Measurements from ENCODE around the gene SPCS2.
A peak's percentile ranks its signal among the peaks of the same experiment; 100 is the strongest.

The SPCS2 gene
- total RNA-seq, result 13.7 to 14.1 reads per million in 2 donors

DNA sequence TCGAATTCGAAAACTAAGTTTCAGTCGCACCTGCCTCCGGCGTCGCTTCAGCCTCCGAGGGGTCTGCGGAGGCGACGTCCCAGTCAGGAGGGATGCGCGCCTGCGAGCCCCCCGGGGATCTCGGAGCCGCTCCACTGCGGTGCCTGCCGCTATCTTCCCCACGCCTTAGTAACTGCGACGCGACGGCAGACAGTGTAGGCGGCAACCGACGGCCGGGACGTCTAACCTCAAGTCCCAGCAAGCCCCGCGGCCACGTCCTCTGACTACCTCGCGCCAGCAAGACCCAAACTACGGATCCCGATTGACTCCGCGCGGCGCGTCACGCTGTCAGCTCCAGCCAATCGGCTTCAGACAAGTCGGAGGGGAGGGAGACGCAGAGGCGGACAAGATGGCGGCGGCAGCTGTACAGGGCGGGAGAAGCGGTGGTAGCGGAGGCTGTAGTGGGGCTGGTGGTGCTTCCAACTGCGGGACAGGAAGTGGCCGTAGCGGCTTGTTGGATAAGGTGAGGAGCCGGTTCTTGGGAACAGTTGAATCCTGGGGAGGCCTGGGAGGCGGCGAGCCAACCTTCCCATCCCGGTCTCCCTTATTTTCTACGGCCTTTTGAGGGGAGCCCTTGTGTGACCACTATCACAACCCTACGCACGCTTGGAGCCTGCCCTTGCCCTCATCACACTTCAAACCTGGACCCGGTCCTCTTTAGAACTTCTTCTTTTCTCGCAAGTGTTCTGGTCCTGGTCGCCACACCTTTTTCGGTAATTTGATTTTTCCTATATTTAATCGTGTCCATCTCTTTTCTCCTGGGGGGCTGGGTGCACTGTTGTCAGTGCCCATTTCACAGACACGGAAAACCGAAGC, at the start of gene SPCS2, which contains the start of gene XRRA1:
SPCS2 (plus strand) TSS at position 369 of the 855 bp plus-strand sequence; CDS start at position 389, 20 bp downstream.
XRRA1 (minus strand) TSS at position 194 of the 855 bp plus-strand sequence. CDS start 8,213 bp downstream, outside the sequence.
- DNase-seq, result peak; percentile 93 to 99 (median 98)

DNA sequence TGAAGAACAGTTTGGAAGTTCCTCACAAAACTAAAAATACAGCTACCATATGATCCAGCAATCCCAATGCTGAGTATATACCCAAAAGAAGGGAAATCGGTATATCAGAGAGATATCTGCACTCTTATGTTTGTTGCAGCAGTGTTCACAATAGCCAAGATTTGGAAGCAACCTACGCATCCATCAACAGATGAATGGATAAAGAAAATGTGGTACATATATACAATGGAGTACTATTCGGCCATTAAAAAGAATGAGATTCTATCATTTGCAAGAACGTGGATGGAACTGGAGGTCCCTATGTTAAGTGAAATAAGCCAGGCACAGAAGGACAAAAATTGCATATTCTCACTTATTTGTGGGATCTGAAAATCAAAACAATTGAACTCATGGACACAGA, 46.7 kb upstream of the SPCS2 start:
- no peak for DNase-seq

DNA sequence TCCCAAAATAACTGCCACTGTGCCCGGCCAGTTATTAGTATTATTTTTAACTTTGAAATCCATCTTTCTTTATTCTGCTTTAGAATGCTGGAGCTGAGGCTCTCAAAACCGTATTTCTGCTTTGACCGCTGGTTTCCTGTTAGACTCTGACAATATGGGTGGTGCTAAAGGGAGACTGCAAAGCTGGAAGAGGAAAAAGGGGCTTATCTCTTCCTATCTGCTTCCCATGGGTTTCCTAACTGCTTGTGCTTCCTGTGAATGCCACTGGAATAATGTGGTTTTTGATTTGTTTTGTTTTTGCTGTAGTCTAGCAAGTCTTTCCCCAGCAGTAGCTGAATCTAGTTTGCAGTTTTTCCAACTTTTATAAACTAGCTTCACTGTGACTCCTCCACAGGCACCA, 43.7 kb upstream of the SPCS2 start:
- no peak for DNase-seq

DNA sequence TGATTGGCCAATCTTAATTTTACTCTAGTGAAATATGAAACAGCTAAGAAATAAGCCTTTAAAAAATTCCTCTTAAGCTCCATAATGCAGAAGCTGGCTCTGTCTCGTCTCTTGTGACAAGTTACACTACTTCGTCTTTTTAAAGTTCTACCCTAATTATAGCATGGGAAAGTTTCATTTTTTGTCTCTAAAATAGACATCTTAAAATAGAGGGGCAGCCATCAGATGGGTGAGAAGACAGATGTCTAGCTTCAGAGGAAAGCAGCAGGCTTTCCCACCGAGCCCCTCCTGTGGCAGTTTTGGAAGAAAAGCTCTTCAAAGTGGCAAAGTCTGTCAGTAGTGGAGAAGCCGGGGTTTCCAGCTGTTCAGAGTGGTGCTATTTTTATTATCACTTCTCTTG, 39.7 kb upstream of the SPCS2 start:
- DNase-seq, result no peak

DNA sequence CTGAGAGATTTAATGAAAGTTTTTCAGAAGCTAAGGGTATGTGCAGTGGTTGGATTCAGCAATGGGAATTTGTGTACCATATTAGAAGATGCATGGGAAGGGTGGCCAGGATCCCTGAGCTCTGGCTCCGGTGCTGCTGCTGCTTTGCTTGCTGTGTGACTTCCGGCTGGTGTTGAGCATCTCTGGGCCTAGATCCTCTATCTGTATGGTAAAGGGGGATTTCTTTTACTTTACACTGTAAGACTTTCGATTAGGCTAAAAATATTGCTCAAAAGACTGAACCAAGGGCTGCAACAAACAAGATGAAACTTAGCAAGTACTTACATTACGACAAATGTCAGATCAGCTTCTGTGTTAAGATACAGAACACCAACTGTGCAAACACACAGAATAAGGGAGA, 39.3 kb upstream of the SPCS2 start:
- DNase-seq, result no peak

DNA sequence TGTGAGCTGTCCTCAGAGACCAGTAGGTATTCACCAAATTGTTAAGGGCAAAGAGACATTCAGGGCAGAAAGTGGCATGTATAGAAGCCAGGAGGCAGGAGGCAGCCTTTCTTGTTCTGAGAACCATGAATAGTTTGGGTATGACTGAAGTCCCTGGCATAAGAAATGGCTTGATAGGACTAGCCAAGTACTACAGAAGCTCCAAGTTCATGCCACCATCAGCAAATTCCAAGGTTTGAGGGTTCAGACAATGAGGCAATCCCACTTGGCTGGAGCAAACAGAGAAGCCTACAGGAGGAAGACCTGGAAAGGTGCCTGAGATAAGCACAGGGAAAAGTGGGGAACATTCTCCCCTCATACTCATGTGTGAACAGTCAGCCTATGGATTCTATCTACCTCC, 25.9 kb upstream of the SPCS2 start:
- no peak for DNase-seq

DNA sequence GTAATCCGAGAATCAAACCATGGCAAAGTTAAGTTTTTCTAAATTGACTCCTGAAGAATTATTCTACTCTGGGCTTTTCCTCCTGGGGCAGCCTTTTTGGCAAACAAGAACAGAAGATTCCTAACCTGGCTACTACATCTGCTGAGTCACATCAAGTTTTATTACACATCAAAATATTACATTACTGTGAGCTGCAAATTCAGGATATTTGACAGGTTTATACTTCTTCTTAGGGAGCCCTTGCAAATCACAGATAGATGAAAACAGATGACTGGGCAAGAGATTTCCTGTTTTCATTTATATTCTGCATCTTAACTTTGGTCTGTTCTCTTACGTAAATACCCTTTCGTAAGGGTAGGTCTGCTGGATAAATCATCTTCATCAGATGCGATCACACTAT, 23.8 kb upstream of the SPCS2 start:
- no peak for DNase-seq

DNA sequence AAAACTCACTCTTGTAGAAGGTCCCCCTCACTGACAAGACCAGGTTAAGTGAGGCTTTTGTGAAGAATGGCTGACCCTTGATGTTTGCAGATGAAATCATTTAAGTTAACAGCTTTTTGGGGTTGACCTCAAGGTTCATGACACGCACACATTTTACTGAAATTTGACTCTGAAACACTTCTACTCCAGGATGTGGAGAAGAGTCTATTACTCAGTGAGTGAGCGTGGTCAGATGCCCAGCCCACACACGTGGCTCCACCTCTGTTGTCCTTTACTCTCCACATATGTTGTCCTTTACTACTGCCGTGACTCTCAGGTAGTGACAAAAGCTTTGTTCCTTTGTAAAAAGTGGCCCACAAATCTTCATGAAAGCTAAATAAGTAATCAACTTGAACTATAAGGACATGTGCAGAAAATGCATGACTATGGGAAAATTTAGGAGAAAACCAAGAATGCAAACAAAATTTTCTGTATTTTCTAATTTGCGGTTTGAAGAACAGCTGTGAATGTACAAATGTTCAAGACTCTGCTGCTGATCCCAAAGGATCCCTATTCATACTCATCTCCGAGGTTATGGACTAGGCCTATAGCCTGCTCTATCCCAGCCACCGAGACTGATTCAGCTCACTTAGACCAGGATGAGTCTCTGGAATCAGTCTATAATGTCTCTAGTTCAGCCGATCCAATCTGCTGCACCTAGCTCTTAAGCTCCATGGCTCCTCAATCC, 22.6 kb upstream of the SPCS2 start:
- peak in 1 of 5 experiments; percentile 84 for DNase-seq

DNA sequence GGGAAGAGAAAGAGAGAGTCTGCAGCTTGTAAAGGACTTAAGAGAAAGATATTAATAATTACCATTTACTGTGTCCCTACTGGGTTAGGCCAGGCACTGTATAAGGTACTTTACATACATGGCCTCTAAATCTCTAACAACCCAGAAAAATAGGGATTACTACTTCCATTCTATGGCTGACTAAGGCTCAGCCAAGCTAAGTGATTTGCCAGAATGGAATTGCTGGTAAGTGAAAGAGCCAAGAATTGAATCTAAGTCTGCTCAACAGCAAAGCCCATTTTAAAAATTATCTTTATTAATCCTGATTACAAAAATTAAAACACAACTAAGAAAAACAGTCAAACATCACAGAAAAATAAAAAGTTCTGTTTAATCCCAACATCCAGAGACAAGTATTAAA, 21.6 kb upstream of the SPCS2 start:
- no peak for DNase-seq

DNA sequence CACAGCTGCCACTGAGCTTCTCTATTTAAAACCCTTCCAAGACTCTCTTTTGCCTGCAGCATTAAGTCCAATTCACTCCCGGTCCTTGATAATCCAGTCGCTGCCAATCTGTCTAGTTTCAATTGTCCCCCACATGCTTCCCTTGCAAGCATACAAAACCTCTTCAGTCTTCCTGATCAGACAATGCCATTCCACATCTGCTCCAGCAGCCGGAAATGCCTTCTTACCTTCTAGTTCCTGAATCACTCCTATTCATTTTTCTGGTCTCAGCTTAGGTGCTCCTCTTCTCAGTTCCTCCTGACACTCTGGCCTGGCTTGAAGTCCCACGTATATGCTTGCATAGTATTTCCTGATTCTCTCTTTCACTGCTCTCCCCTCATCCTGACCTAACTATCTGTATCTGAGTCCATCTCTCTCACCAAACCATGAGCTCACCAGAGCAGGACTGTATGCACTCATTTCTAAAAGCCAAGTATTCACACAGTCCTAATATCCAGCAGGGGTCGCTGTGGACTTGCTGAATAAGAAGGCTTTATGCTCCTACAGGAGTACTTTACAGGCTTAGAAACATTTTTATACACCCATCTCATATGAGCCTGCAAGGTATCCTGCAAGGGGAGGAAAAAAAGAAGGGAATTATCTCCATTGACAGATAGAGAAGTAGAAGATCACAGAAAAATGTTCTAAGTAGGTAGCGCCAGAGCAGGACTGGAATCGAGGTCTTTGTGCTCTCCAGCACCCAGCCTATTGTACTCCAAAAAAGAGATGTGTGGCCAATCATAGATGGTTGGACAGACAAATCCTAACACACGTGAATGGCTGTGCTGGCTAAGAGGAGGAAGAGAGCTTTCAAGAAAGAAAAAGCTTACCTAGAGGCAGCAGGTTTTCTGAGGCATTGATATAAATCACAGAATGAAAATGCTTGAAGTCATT, 19.4 kb upstream of the SPCS2 start:
- DNase-seq, result peak in 4 of 5 experiments; percentile 36 to 85 (median 44)

DNA sequence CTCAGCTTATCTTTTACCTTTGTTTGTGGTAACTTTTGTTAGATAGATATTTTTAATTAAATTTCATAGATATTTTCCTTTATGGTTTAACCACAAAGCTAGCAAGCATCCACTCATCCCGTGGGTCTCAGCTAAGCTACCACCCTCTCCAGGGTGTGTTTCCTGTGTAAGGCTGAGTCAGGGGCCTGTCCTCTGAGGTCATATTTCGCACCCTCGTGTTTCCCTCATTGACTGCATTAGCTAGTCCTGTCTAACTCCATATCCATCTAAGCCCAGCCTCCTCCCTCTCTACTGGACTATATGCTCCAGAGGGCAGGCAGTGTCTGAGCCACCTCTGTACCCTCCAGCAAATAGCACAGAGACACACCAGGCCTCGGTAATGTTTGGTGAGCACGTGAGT, 16.9 kb upstream of the SPCS2 start:
- DNase-seq, result no peak

DNA sequence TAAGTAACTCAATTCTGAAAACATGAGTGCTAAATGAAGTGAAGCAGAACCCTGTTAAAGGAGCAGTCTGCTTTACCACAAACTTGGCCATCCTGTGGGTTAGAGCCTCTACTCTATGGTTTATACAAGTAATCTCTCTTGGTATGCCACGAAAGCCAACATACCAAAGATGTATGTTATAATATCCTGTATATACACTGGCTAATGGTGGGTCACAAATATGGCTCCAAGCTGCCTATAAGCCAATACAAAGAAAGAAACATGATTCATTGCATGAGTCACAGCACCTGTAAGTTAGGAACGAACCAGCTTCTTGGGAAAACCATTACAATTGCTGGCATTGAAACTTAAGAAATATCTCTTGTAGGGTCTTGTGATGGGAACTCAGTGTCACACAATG, 16.3 kb upstream of the SPCS2 start:
- DNase-seq, result peak in 1 of 5 experiments; percentile 28

DNA sequence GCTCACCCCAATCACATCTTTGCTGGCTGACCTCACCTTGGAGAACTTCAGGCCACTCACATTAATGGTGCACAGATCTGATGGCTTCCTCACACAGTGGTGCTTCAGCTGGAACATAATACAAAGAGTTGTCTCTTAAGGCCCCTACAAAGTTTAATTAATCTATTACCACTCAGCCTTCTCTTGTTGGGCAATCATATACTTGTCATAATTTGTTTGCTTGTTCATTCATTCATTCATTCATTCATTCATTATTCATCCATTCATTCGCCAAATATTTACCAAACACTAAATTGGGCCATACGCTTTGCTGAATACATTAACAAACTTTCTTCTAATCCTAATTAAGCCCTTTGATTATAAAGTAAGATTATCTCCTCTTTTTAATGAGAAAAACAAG, 15.3 kb upstream of the SPCS2 start:
- no peak for DNase-seq

DNA sequence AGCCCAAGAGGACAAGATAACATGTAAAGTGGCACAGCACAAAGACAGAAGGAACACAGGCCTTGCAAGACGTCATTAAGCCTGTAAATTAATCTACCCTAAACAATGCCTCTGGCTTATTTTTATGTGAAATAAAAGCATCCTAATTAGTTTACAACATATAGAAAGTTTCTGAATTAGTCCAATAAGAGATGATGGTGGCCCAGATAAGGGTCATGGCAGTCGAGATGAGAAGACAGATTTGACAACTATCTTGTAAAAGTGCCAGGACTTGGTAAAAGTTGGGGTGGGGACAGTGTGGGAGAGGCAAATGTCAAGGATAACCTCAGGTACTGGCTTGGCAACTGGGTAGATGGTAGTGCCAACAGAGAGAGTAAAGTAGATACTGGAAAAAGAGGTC, 13.8 kb upstream of the SPCS2 start:
- DNase-seq, result no peak

DNA sequence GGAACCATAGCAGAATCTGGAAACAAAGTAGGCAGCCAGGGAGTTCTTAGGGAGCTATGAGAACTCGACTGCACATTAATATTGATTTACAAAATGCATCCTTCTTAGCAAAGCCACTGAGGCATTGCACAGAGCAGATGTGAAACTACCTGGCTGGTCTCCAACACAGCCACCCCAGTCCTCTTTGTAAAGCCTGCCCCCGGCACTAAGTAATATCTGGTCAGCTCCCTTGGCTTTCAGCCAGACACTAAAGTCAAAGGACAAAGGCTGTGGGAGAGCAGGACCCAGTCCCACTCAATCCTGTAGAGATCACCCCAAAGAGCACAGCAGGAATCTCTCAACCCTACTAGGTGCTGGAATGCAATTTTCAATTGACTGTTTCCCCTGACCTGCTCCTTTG, 13.0 kb upstream of the SPCS2 start:
- no peak for DNase-seq

DNA sequence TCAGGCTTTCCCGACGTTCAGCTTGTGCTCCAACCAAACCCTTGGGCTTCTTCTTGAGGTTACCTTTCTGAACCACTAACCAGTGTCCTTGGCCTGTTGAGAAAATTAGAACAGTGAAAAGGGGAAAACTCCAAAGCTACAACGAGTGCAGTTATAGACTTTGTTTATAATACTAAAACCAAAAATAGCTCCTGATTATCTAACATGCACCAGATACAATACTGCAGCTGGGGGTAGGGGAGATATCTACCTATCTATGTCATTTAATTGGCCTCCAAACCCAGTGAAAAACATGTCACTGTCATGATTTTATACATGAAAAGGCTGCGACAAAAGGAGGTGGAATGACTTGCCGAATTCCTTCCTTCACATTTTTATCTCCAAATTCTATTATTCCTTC, 12.1 kb upstream of the SPCS2 start:
- DNase-seq, result no peak

DNA sequence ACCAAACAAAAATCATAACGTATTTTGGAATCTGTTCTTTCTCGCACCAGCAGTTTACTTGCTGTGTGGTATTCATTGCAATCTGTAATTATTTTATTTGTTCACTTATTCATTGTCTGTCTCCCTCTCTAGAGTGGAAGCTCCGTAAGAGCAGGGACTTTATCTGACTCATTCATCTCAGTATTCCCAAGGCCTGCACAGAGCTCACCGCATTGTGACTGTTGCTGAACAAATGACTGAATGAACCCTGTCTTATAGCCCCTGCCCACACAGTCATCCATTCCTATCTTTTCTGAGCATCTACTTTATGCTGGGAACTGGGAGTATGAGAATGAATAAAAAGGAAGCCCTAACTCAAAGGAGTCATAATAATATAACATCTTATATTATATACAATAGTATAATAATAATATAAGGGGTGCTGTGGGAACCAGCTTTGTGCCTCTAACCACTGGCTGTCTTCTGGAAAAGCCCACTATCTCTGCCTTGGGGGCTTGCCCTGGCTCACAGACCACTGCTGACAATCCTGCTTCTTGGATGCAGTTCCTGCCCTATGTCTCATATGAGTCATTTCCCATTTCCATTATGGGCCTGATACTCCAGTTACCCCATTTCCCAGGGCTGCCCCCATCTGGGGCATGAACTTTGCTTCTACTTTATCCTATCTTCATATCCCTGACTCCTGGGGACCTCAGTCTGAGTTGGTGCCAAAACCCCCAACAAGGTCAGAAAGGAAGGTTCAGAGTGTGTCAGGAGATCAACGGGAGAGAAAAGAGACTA, 11.2 kb upstream of the SPCS2 start:
- DNase-seq, result no peak

DNA sequence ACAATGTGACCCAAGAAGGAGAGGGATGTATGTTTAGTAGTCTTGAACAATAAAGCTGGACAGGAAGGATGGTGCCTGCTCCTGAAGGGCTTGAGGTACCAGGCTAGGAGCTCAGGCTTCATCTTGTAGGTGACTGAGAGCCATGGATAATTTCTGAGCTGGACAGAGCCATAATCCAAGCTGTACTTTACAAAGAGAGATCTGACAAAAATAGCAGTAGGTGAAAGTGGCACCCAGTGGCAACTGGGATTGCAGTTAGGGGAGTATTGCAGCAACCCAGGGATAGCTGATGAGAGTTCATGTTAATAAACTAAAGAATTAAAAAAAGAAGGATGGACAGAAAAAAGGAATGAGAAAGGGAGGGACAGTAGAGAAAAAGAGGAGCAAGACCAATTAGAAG, 7.6 kb upstream of the SPCS2 start:
- DNase-seq, result no peak

DNA sequence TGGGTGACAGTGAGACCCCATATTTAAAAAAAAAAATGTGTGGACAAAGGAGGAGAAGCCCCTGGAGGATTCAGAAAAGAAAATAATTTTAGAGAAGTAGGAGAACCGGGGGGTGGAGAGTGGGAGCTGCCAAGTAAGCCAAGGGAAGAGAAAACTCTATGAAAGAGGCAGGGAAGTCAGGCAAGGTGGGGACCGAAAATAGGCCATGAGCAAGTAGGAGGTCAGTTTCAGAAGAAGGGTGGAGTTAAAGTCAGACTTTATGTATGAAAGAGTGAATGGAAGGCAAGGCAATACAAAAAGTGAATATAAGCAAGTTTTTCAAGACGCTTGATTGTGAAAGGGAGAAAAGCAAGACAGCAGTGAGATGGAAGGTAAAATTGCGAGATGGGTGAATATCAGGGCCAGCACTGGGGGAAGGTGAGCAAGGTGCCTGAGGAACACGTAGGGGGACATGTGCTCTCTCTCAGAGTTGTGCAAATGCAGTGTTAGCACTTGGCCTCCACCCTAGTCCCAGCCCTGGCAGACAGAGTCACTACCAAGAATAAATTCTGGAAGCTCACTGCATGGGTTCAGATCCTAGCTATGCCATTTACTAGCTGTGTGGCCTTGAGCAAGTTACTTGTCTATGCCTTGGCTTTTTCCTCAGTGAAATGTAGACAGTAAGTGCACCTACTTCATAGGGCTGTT, 6.8 kb upstream of the SPCS2 start:
- no peak for DNase-seq

DNA sequence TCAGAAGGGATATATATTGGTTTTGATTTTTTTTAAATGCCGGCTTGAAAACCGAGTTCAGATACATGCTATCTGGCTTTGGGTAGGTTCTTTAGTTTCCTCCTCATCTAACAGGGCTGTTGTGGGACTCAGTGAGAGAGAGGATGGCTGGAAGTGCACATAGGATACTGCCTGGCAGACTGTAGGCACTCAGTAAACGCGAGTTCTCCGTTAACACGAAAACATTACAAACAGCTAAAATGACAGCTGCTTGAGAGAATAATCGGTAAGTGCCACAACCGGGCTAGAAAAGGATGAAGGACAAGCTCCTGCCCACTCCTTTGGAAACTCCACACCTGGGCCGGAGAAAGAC, 544 bp upstream of the SPCS2 start:
- DNase-seq, result no peak

DNA sequence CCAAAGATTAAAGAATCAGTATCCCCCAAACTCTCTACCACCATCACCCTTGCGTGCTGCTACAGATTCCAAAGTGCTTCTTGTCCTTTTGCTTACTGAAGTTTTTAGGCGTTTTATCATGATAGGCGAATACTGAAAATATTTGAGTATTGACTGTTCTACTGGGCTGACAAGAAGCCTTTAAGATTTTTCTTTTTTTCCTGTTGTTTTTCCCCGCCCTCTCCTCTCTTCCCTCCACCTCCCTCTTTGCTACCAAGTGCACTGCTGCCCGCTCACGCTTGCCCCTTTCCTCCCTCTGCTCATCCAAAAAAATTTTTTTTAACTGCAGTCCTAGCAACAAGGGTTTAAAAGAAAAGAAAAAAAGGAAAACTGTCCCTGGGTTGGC, 679 bp downstream of the SPCS2 start:
- DNase-seq, result no peak
